Fibroblast of upper back skin (primary cell): ENCODE measurements around the gene PLOD2.

Source experiments
- DNase-seq: peaks from one replicate; pipeline ENCODE4 v3.0.0-alpha.2; 2013

Gene PLOD2

DNA sequence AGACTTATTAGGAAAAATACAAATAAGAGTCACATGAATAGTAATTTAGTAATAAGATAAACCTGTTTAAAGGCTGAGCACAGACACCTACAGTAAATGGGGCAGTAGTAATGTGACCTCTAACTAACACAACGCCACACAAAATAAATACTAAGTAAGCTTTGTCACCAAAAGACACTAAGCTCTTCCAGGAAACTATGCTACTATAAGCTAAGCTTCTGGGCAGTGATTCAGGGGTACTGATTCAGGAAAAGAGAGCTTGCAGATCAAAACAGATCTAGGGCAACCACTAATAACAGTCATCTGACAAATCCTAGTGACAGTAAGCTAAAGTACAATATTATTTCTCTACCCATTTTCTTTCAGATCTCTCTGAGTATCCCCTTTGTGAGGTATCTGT, 68.8 kb downstream of the PLOD2 start:
- no peak for DNase-seq

DNA sequence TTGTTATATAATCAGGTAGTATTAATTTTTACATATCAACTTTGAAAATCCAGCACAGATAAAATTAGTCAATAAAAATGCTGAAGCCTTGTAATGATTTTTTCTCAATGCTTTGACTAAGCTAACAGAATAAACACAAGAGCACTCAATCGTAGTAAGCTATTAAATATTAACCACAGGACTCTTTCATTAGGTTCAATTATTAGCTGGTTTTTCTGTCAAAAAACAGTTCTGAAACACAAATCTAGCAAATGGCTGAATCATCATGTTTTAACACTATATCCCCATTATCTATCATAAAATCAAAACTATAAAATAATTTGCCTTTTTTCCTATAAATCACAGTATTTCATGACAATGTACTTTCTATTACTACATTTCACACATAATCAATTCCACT, 69.6 kb downstream of the PLOD2 start:
- no peak for DNase-seq

DNA sequence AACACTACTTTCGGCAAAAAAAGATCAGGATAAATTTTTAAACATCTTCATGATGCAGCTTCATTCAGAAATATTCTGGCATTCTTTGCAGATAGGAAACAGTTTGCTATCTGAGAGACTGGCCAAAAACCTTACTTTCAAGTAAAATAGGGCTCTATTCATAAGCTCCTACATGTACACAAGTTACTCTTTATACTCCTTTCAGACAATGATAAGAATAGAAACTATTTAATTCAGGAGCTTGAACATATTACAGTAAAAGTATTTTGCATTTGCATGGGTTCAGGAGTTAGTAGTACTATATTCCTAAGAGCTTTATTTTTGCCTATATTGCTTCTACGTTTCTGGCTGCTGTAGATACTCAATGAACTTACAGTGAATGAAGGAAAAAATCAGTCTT, 70.5 kb downstream of the PLOD2 start:
- DNase-seq: no peak

DNA sequence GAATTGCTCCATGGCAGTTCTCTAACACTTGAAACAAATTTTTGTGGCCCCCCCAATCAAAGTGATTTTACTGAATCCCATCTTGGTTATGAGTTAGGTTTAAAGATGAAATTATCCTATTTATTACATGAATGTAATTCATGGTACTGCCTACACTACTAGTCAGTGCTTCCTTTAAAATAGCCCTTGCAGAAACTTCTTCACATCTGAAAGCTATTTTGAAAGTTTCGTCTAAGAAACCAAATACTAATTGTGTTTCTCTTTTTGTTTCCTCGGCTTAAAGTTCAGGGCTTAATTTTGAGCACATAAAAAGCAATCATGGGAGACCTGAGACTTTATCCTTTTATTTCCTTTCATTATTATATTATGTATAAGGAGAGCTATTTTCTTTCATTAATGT, 72.1 kb downstream of the PLOD2 start:
- DNase-seq: no peak

DNA sequence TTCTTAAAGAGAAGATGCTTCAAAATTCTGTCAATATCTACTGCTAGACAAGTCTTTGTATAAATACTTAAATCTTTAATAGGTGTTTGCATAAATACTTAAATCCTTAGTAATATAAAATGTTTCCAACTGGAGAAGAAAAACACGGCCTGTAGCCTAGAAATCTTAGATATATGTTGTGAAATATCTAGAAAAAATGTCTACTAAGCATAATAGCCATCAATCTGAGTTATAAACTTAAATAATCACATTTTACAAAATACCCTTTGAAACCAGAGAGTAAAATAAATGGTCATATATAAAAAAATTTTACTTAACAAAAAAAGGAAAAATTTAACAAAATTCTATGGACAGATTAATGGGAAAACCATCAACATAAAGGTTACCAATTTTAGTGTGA, 73.9 kb downstream of the PLOD2 start:
- no peak for DNase-seq

DNA sequence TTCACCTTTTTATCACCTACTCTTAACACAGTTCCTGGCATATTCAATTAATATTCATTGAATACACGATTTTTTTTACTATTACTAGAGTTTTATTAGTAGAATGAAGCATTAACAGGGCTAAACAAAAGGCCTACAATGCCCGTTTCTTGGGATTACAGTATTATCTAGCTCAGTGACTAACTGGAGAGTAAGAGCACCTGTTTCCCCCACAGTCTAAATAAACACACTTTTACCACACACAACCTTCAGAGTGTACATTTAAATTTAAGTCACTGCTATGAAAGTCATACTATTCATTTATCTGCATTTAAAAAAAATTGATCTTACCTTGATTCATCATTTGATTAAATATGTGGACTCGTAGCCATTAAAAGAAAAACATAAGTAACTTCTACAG, 74.8 kb downstream of the PLOD2 start:
- no peak for DNase-seq

DNA sequence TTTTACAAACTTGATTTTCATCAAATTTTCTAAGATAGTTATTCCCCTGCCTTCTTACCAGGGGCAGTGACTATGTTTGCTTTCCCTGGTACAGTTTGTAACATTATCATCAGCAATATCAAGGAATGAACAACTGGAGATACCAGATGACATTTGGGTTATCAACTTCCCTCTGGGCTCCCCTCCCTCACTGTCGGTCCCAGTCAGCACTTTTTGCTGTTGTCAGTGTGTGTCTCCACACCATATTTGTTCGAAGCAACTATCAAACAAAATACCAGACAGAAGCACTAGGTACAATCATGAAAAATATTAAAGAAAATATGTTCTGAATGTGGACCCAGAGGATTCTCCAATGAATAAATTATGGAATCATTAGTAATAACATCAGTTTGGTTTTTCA, 75.3 kb downstream of the PLOD2 start:
- no peak for DNase-seq

DNA sequence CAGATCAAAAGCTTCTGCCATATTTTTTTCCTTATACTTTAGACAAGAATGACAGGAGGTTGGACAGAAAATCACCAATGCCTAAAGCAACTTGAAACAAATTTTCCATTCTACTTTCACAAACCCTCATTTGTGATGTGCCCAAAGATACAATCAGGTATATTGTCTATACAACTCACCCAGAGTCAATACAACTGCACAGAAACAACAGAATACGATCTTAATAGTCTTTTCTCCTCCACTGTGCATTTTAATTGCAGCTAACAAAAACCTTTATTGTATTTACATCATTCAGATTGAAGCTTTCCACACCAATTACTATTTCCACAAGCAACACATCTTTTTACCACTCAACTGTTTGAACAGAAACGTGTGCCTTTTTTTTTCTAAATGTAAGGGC, 80.4 kb downstream of the PLOD2 start:
- no peak for DNase-seq

DNA sequence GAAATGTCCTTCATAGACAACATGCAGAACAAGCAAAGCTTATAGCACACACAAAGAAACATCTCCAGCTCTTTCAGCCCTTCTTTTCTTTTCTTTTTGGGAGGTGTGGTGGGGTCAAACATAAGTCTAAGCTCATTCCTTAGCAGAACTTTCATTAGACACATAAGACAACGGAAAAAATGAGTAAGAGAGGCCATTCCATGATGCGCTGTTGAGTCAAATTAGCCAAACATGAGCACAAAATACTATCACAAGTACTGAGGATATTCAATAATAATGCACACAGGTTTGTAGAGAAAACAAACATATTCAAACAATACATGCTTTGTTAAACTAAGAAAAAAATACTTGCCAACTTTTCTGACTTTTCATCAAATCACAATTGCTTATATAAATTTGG, 83.0 kb downstream of the PLOD2 start:
- no peak for DNase-seq

DNA sequence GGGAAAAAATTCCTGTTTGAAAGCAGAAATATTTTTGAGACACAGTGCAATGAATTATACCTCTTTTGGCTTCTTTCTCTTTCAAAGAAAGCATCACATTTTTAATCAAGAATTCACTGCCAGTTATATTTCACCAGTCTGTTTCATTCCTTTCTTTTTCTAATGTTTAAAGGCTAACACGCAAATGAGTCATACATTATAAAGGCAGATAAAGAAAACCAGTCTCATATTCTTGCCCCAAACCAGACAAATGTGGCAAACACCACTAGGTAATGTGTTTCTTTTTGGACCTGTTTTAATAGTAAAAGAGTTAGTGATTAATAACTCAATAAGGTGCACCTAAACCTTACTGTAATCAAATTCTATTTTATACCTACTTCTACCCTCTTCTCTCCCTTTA, 83.8 kb downstream of the PLOD2 start:
- peak; percentile 39 for DNase-seq

DNA sequence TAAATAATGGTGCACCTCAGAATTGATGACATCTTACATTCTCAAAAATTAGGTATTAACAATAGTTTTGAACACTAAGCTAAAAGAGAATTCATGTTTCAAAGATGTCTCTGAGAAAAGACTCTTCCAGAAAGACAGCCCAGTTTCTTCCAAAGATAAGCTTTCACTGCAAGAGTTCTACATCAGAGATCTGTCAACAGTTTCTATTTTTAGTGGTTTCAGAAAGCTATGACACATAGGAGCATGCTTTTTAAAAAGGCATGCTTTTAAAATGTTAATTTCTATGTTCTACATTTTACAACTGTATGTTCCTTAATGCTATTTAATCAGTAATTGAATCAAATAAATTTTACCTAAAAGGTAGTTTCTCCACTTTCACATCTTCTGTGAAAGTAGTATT, 88.2 kb downstream of the PLOD2 start:
- peak; percentile 56 for DNase-seq

DNA sequence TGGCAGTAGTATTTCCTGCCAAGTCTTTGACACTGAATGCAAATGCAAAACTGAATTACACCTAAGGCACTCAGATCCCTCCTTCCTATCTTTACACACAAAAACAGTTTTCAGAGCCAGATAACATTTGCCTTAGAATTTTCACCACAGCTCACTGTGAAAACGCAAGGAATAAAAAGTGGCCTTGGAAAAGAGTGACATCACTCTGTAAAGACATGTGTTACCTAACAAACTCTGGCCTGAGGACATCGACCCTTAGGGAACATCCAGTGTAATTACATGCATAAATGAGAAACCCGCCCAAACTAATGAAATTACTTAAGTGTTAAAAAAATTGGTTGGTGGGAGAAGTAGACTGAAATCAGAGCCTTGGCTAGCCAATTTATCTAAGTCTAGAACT, 88.9 kb downstream of the PLOD2 start:
- no peak for DNase-seq

DNA sequence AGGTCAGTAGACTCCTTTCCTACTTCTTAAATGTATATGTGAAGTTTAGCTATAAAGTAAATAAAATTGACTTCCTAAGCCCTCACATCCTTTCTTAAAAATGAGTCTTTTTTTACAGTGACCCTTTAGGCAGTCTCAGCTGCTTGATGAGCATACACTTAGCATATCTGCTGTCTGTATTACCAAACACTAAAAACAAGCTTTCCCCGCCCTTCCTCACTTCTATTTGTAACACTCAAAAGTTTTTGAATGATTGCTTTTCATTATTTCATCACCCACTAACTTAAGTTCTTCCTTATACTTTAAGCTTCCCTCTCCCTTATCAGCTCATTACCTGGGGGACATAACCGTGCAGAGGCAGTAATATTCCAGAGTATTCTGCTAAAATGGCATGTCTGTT, 89.4 kb downstream of the PLOD2 start:
- no peak for DNase-seq

DNA sequence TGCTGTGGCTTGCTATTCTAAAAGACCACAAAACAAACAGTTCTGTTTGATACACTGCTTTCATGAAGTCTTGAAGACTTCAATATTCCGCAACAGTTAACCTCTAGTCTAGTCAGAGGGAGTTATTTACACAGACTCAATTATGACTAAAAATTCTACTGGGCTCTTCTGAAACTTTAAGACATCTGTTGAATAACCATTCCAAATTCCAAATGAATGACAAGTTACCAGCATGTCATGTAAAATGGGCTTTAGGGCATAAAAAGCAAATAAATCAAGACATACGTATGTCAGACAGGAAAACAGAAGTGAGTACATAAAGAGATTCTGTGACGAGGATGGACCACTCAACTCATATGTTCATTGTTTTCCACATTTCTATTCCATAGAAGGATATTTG, 93.9 kb downstream of the PLOD2 start:
- peak; percentile 88 for DNase-seq

DNA sequence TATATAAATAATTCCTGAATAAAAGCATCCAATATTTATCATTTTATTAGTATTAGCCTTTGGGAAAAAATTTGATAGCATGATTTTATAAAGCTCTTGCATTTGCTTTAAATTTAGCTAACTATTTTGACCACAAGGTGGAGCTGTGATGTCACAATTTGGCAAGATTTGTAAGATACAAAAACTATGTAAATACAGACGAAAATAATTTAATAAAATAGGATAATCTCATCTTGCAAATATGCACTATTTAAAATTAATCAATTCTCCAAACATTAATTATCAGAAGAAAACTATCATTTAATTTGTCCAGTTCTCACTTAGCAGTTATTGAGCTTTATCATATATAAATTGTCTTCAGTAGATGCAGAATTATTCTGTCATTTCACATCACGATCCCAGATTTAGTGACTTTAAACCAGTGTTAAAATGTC, 95.4 kb downstream of the PLOD2 start:
- DNase-seq: peak; percentile 77

DNA sequence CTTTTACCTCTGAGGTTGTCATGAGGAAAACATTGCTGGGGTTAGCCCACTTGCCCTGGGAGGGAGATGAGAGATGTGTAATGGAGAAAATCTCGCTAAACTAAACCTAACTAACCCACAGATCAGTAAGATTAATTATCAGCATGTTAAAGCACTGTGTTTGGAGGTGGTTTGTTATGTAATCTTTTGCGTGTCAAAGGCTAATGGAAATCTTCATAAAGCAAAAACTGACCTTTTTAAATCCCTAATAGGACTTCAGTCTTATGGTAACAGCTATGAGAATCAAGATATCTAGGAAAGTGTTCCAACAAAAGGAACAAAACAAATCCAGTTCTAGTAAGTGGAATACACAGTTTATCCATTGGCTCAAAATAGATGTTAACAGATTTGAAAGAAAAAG, 102.7 kb downstream of the PLOD2 start:
- no peak for DNase-seq

DNA sequence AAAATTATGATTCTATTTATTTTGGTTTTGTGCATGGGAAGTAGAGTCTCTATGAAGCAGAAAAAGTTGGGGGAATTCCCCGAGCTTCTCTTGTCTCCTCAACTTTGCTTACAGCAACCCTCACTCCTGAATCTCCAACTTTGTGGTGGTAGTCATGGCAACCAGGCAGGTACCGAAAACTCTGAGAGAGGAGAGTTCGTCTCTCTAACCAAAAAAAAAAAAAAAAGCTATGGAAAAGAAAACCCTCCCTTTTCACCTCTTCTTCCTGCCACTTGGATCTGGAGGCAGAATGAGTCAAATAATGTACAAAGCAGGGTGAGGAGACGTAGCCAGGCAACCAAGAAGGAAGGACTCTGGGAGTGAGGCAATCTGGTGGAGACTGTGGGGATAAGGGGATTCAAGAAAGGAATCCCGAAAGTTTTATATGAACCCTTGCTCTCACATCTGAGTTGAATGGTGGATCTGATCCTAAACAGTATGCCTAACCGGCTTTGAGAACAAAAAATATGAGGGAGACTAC, 108.1 kb downstream of the PLOD2 start:
- no peak for DNase-seq

DNA sequence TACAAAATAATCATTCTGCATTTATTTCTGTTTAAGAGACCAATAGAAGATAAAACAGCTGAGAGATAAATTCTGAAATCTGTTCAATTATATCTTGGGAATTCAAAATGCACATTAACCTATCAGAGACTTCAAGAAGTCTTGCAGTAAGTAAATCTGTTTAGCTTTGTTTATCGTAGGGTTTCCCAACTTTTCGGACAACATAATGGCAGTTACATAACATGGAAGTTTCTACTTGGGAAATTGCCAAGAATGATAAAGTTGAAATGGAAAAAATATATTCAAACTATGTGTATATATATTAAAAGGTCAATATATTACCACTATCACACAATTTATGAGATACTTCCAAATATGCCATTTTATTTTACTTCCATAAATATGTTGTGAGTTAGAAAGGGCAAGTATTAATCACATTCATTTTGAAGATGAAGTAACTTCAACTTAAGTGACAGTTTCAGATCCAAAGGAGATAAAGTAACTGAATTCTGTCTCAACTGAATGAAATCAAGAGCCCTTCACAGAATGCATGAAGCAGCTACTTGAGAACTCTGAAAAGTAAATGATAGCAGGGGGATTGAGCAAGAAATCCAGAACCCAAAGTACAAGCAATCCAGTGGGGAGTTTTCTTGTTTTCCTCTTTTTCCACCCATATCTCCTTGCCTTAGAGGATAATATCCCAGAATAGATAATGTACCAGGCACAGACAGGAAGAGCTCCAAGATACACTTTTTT, 108.8 kb downstream of the PLOD2 start:
- DNase-seq: no peak

DNA sequence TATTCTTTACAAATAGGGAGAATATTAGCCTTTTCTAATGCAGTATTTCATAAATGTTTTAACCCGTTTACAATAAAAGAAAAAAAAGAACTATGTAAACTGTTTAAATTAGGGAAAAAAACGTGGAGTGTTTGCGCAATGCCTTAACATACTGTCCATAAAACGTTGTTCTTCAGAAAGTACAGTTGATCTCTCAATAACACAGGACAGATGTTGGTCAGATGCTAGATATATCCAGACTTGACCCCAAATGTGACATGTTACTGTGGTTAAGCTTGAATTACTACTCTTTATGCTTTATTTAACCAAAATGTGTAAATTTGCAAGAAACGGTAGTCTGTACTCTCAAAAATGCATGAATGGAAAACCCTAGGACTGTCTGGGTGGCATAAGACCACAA, 110.3 kb downstream of the PLOD2 start:
- peak; percentile 12 for DNase-seq

DNA sequence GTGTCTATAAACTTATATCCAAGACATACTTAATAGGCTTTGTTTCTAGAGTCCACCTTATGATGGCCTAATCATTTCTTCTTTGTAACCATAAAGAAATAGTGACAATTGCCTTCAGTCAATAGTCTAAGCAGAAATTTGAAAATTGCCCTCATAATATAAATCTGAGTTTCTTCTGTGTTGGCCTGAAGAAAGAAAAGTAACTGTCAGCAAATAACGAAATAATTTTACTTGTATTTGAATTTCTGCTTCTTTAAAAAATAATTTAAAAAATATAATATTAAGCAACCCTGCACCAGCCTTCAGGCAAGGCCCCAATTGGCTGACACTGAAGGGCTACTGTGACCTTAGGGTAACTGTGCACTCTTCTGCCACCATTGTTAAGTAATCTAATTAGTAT, 113.5 kb downstream of the PLOD2 start:
- no peak for DNase-seq

DNA sequence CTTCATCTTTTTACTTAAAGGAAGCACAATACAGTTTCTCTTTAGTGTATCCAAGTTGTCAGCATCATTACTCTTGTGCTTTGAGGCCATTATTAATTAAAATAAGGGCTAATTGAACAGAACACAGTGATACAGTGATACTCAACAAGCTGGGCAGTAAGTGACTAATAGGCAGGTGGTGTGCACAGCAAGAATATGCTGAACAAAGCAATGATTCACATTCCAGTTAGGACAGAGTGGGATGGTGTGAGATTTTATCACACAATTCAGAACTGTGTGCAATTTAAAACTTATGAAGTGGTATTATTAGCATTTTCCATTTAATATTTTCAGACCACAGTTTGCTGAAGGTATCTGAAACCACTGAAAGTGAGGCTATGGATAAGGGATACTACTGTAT, 116.9 kb downstream of the PLOD2 start:
- no peak for DNase-seq

DNA sequence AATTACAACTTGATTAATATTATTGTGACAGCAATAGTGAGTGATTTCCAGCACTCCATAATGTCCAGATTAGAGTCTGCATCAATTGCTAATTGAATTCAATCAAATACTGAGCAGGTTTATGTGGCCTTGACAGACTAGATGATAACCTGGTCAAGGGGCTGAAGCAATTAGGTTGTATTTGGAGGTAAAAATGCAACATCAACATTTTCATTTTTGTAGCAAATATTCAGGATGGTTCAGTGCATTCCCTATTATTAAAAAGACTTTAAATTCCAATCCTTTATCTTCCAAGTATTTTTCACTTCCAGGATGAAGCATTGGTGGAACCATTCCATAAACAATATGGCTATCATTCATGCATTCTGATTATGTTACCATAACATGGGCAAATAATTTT, 120.4 kb downstream of the PLOD2 start:
- no peak for DNase-seq

DNA sequence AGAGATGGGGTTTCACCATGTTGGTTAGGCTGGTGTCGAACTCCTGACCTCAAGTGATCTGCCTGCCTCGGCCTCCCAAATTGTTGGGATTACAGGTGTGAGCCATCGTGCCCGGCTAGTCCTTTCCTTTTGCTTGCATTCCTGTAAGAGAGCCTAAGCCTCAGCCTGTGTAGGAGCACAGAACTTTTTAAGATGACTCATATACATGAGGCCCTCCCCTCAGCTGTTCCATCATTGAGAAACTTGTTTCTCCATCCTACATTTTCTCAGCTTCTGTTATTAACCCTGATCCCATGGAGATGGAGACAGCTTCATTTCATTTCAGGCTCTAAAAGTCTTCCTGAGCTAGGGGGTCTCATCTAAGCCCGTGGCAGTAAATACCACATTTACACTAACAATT, 123.3 kb downstream of the PLOD2 start:
- DNase-seq: no peak

DNA sequence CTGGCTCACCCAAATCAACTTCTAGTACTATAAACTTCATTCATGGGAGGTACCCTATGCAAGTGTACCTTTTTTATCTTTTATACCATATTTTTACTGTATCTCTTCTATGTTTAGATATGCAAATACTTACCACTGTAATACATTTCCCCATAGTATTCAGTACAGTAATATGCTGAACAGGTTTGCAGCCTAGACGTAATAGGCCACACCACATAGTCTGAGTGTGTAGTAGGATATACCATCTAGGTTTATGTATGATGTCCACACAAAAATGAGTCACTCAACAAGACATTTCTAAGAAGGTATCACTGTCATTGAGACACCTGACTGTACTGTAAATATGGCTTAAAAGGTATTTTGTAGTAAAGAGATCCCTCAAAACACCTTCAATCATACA, 124.7 kb downstream of the PLOD2 start:
- DNase-seq: no peak

DNA sequence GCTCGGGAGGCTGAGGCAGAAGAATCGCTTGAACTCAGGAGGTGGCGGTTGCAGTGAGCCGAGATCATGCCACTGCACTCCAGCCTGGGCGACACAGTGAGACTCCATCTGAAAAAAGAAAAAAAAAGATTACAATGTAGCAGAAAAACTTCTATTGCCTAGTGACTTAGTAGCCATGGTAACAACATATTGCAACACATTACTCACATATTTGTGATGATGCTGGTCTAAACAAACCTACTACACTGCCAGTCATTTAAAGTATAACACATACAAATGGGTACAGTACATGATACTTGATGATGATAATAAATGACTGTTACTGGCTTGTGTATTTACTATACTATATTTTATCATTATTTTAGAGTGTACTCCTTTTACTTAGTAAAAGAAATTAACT, 125.6 kb downstream of the PLOD2 start:
- no peak for DNase-seq
